Ascending aorta (tissue), 2 donors: ENCODE results near the gene AP2M1. TPM values are rescaled to one million over a fixed set of nuclear protein-coding genes. Genes with fewer than 3 reads are reported as not detected.

Experiments
- DNase-seq, 2 donors: peaks; one replicate each; pipeline ENCODE4 v3.0.0-alpha.2; 2019; ENCODE audit warnings: low spot score in 2 of 2
- H3K27ac ChIP-seq, 2 donors: fragments of 200-600 bp; sonication (generic); one replicate each; pipeline ENCODE4 v1.5.1; 2016 to 2017; ENCODE audit warnings: mild to moderate bottlenecking in 1 of 2
- H3K27me3 ChIP-seq: fragments of 200-600 bp; sonication (generic); one replicate; pipeline ENCODE4 v1.5.1; 2017
- H3K36me3 ChIP-seq, 2 donors: fragments of 200-600 bp; sonication (generic); one replicate each; pipeline ENCODE4 v1.5.1; 2016
- H3K4me1 ChIP-seq, 2 donors: fragments of 200-600 bp; sonication (generic); one replicate each; pipeline ENCODE4 v1.5.1; 2016 to 2017; ENCODE audit warnings: mild to moderate bottlenecking in 1 of 2
- H3K4me3 ChIP-seq, 2 donors: fragments of 200-600 bp; sonication (generic); one replicate each; pipeline ENCODE4 v1.5.1; 2016 to 2017; ENCODE audit warnings: mild to moderate bottlenecking in 1 of 2
- H3K9me3 ChIP-seq, 2 donors: fragments of 200-600 bp; sonication (generic); one replicate each; pipeline ENCODE4 v1.5.1; 2016
- intact Hi-C: fragments of 100-400 bp; cut with DNase I; formaldehyde crosslinking; loops from one replicate; pipeline ENCODE4 v1.15.1; 2023
- total RNA-seq: library from RNA; depleted of rRNA; stranded (reverse); fragments of >200 nt; gene quantifications from one replicate; pipeline ENCODE4 v1.1.0, GENCODE V29; 2016
- TF ChIP-seq, protein P1 (sequence below), 3 experiments: fragments of 200-600 bp in 2 of 3; fragments of 450-650 bp in 1 of 3; sonication (generic) in 2 of 3; IDR thresholded peaks; one replicate each; pipeline ENCODE4 v1.5.1; 2016 to 2019; ENCODE audit warnings: antibody characterized with exemption in 3 of 3, mild to moderate bottlenecking in 1 of 3, moderate library complexity in 1 of 3

Gene AP2M1
- total RNA-seq, 1 donor from 2014 or later = 101 TPM

GRCh38 chr3:184189421-184189820, 14.8 kb downstream of the AP2M1 start:
- H3K4me3 ChIP-seq = no peak overlapping the region
- peaks cover 0 to 16% of the 10 kb centered on the region in 2 donors for H3K4me1 ChIP-seq
- no peak overlapping the region for H3K27ac ChIP-seq
- H3K27me3 ChIP-seq = no peaks in the 10 kb centered on the region
- intact Hi-C loops = loop anchor here (5.0 kb wide), 3 partner anchors 148 to 173 kb away; partner anchors contain the start of genes ABCC5, CLCN2, FAM131A and POLR2H
- H3K9me3 ChIP-seq = no peaks in the 10 kb centered on the region
- no peak for DNase-seq
- peaks cover 59 to 69% of the 10 kb centered on the region in 2 donors for H3K36me3 ChIP-seq
- TF ChIP-seq, protein P1, sequence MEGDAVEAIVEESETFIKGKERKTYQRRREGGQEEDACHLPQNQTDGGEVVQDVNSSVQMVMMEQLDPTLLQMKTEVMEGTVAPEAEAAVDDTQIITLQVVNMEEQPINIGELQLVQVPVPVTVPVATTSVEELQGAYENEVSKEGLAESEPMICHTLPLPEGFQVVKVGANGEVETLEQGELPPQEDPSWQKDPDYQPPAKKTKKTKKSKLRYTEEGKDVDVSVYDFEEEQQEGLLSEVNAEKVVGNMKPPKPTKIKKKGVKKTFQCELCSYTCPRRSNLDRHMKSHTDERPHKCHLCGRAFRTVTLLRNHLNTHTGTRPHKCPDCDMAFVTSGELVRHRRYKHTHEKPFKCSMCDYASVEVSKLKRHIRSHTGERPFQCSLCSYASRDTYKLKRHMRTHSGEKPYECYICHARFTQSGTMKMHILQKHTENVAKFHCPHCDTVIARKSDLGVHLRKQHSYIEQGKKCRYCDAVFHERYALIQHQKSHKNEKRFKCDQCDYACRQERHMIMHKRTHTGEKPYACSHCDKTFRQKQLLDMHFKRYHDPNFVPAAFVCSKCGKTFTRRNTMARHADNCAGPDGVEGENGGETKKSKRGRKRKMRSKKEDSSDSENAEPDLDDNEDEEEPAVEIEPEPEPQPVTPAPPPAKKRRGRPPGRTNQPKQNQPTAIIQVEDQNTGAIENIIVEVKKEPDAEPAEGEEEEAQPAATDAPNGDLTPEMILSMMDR (IDR thresholded peaks at IDR 0.05) = no peak

DNA sequence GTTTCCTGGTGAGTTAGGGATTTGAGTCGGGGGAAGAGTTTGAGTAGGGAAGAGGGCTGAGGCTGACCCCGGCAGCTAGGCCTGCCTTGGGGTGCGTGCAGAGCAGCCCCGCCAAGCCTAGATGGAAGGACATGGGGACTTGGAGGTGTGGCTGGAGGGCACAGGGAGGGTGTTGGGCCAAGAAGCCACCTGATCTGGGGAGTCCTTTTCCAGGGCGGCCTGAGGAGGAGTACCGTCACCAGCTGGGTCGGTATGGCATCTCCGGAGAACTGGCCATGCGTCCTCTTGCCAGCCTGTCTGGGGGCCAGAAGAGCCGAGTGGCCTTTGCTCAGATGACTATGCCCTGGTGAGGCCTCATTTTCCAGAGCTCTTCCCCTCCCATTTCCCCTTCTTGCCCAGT, 18.2 kb downstream of the AP2M1 start:
- no peaks in the 10 kb centered on the region for H3K4me1 ChIP-seq
- no peaks in the 10 kb centered on the region for H3K27me3 ChIP-seq
- H3K27ac ChIP-seq = no peak overlapping the region
- peaks cover 75 to 84% of the 10 kb centered on the region in 2 donors for H3K36me3 ChIP-seq
- intact Hi-C loops = no loop called here
- TF ChIP-seq, protein P1 (IDR thresholded peaks at IDR 0.05) = no peak
- H3K9me3 ChIP-seq = no peaks in the 10 kb centered on the region
- no peak overlapping the region for H3K4me3 ChIP-seq
- no peak for DNase-seq

GRCh38 chr3:184193991-184194539, 19.4 kb downstream of the AP2M1 start:
- Histone ChIP-seq H3K9me3 (no peaks in the 10 kb centered on the region), H3K36me3 (peaks cover 69 to 73% of the 10 kb centered on the region in 2 donors), H3K27me3 (no peaks in the 10 kb centered on the region), H3K4me1 (no peaks in the 10 kb centered on the region), H3K27ac (no peak overlapping the region), H3K4me3 (no peak overlapping the region)
- intact Hi-C loops = no loop called here
- TF ChIP-seq, protein P1 (IDR thresholded peaks at IDR 0.05) = no peak
- no peak for DNase-seq

GRCh38 chr3:184196536-184196935, 21.9 kb downstream of the AP2M1 start:
- no peak for DNase-seq
- no peaks in the 10 kb centered on the region for H3K4me1 ChIP-seq
- H3K27me3 ChIP-seq = no peaks in the 10 kb centered on the region
- no peak overlapping the region for H3K27ac ChIP-seq
- H3K4me3 ChIP-seq = no peak overlapping the region
- peaks cover 44 to 48% of the 10 kb centered on the region in 2 donors for H3K36me3 ChIP-seq
- TF ChIP-seq, protein P1 (IDR thresholded peaks at IDR 0.05) = no peak
- intact Hi-C loops = no loop called here
- H3K9me3 ChIP-seq = no peaks in the 10 kb centered on the region

GRCh38 chr3:184198509-184198908, 23.9 kb downstream of the AP2M1 start:
- Histone ChIP-seq H3K36me3 (peaks cover 24 to 28% of the 10 kb centered on the region in 2 donors), H3K27ac (no peak overlapping the region), H3K27me3 (no peaks in the 10 kb centered on the region), H3K4me3 (no peak overlapping the region), H3K4me1 (no peaks in the 10 kb centered on the region), H3K9me3 (no peaks in the 10 kb centered on the region)
- intact Hi-C loops = no loop called here
- DNase-seq = no peak
- TF ChIP-seq, protein P1 (IDR thresholded peaks at IDR 0.05) = no peak

DNA sequence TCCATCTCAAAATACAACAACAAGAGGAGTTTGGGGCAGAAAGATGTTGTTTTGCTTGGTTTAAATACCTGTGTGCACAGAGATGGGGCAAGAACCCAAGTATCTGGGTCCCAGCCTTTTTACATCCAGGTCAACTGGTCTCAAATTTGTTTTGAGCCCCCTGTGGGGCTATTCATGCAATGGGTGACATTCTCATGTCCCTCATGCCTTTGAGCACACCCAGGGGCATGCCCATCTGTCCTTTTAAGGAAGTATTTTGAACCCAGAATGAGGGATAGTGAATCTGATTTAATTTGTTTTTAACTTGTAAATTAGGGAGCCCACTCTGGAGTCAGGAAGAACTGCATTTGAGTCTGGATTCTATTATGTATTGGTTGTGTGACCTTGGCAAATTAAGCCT, 26.2 kb downstream of the AP2M1 start:
- intact Hi-C loops = no loop called here
- H3K4me1 ChIP-seq = no peaks in the 10 kb centered on the region
- H3K27ac ChIP-seq = no peak overlapping the region
- H3K27me3 ChIP-seq = no peaks in the 10 kb centered on the region
- no peaks in the 10 kb centered on the region for H3K9me3 ChIP-seq
- H3K36me3 ChIP-seq = peaks cover 5% of the 10 kb centered on the region in 2 donors
- DNase-seq = no peak
- TF ChIP-seq, protein P1 (IDR thresholded peaks at IDR 0.05) = no peak
- no peak overlapping the region for H3K4me3 ChIP-seq
